Stimulated activated naive CD4-positive, alpha-beta T cell treated with Interleukin-2 at 50 U/mL for 16 hours (primary cell): Measurements from ENCODE around the gene F8A2.
"Not testable (repeated sequence)": the region's sequence is repeated elsewhere in the genome, so short reads cannot be mapped to it uniquely, and the experiment has no call there.

Experiments
- DNase-seq: peaks from one replicate; lab custom pipeline; 2025; lab: John Stamatoyannopoulos, UW

Gene F8A2

DNA sequence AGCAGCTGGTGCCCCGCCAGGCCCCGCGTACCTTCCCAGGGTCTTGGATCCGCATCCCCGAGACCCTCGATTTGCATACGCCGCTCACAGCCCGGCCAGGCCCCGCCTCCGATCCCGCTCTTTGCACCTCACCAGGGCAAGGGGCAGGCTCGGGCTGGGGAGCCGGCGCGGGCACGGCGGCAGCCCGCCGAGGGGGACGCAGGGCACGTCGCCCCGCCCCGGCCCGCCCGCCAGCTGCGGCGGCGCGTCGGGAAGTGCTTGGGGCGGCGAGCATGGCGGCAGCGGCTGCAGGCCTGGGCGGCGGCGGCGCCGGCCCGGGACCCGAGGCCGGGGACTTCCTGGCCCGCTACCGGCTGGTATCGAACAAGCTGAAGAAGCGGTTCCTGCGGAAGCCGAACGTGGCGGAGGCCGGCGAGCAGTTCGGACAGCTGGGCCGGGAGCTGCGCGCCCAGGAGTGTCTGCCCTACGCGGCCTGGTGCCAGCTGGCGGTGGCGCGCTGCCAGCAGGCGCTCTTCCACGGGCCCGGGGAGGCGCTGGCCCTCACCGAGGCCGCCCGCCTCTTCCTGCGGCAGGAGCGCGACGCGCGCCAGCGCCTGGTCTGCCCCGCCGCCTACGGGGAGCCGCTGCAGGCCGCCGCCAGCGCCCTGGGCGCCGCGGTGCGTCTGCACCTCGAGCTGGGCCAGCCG lies at the start of gene F8A2:
F8A2 (plus strand) TSS at position 253 of the 686 bp plus-strand sequence; CDS start at position 273, 20 bp downstream.
- DNase-seq, result not testable (repeated sequence)

DNA sequence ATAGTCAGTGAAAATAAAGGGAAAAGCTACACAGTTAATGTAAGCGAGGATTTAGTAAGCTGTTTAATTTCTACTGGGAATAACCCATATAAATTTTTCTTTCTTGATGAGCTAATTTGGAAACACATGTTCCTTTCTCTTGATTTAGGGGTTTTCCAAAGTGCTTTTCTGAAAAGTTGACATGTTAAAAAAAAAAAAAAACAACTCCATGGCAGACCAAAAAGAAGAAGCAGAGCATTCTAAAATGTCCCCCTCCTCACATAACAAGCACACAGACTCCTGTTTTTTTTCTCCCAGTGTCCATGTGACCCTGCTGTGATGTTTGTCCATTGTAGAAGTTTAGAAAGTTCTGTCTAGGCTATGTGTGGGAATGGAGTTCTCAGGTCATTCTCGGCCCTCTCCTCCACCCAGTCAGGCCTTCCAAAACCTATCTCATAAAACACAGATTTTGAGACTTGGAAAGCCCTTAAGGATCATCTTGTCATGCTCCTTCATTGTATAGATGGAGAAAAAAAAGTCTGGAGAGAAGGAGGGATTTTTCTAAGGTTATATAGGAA lies 48.3 kb upstream of the F8A2 start:
- DNase-seq, result no peak

DNA sequence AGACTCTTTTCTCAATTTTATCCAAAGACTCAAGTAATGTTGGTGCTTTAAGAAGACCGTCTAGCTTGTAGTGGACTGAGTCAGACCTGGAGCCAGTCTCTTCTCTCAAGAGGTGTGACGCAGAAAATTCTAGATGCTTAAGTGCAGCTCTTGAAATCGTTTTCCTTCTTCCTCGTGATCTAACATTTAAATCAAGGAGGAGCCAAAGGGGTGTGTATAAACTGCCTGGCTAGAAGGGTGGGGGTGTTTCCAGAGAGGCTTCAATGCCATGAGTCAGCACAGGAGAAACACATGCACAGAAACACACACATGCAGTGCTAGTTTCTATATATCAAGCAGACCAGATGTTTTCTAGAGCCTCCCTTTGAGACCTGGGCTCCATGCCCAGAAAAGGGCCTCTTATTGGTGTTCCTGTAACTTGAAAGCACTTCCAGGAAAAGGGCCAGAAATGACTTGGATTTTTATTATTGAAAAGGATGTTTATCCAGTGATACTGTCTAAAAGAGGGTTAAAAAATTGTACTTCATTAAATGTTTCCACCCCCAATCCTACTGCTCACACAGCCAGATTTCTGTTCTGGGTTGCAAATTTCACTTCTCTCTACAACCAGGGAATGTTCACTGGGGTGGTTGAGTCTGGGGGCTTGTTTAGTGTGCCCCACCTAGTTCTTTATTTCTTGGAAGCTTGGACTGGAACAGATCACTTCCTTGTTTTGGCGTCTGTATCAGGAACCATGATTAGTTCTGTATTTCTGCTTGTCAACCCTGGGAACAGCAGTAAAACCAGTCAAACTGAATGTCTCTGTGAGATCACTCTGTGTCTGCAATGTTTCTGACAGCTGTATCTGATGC lies 47.2 kb upstream of the F8A2 start, which contains the start of gene CLIC2:
CLIC2 (minus strand) TSS at position 129 of the 851 bp plus-strand sequence. CDS start 187 bp downstream, outside the sequence.
- no peak for DNase-seq

DNA sequence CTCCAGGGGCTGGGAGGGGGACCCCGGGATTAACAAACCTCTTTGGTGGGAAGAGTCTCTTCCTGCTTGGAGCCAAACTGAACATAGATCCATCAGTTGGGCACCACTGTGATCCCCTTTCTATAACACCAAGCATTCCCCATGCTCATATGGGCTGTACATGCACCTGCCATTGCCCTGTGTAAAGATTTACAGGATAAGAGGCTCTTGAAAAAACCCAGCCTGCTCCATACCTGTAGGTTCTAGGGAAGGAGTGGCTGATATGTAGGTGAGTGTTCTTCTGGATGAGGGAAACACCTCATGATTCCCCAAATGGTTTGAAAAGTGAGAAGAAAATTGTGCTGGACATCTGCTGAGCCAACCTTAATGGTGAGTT lies 46.6 kb upstream of the F8A2 start:
- not testable (repeated sequence) for DNase-seq

DNA sequence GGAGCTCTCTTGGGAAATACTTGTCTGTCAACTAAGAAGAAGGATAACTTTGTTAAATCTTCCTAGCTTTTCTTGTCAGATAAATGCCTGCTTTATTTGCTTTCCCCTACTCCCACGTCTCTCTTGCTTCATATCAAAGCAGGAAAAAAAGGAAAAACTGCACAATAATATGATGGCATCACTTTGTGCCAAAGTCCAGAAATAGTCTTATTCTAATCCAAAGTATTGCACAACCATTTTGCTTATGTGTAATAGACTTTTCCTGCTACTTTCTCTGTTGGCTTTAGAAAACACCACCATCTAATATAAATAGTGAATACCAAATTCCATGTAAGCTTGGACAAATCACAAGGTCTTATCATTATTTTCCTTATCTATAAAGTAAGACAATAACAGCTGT lies 36.2 kb upstream of the F8A2 start:
- DNase-seq, result not testable (repeated sequence)

DNA sequence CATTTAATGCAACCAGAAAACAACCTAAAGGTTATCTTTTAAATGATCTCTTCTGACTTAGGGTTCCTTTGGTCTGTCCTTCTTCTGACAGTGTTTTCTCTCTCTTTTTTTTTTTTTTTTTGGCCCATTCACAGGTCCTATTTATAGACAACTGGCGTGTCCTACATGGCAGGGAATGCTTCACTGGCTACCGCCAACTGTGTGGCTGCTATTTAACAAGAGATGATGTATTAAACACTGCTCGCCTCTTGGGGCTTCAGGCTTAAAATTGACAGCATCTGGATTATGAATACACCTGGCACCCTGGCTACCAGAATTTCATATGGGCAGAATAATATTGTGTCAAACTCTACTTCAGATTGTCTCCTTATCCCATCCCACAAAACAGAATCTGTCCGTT lies 32.4 kb upstream of the F8A2 start:
- DNase-seq, result not testable (repeated sequence)

DNA sequence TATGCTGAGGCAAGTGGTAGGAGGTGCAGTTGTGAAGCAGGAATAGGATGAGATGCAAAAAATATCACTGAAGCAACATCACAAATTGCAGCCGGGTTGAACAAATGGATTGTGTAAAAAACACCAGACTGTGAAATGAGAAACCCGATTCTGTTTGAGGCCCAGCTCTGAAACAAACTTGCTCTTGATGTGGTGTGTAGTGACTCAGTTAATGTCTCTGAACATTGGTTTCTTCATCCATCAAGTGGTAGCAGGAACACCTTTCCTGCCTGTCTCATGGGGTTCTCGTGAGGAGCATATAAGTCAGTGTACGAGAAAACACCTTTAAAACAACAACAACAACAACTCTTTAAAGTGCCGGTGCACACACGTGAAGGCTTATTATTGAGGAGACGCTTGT lies 18.2 kb upstream of the F8A2 start:
- not testable (repeated sequence) for DNase-seq

DNA sequence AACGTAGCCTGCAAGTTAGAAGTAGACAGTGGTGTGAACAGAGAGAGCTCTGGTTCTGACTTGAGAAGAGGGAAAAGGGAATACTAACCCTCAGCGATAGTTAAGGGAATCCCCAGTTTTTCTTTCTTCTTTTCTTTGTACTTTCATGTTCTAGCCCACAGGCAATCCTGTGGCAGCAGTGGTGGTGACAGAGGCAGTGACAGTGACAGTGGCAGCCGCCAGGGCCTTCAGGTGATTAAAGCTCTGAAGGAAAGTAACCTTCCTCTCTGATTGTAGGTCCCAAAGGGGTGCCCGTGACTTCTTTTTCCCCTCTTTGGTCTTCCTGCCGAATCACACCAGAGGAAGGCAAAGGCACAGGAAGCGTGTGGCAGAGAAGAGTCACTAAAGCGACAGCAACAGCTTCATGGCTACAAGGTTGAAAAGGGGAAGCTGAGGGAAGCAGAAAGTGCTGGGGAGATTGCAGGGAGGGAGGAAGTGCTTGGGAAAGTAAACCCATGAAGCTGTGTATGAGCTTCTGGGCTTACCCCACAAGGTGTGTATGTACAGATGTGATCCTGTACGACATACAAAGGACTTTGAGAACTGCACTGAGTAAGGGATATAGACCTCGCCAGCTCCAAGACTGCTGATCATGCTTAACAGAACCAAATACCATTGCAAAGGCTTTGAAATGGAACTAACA lies 8.0 kb upstream of the F8A2 start:
- not testable (repeated sequence) for DNase-seq

DNA sequence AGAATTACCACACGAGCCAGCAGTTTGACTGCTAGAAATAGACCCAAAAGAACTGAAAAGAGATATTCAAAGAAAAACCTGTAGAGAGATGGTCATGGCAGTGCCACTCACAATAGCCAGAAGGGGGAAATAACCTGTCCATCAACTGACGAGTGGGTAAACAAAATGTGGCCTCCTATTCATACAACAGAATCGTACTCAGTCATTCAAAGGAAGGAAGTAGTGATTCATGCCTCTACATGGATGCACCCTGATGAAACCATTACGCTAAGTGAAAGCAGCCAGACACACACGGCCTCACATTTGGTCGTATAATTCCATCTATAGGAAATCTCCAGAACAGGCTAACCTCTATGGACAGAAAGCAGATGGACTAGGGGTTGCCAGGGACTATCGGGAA lies 2.1 kb upstream of the F8A2 start:
- not testable (repeated sequence) for DNase-seq

DNA sequence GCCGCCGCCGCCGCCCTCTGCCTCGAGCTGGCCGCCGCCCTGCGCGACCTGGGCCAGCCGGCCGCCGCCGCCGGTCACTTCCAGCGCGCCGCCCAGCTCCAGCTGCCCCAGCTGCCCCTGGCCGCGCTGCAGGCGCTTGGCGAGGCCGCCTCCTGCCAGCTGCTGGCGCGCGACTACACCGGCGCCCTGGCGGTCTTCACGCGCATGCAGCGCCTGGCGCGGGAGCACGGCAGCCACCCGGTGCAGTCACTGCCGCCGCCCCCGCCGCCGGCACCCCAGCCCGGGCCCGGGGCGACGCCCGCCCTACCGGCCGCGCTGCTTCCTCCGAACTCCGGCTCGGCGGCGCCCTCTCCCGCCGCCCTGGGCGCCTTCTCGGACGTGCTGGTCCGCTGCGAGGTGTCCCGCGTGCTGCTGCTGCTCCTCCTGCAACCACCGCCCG lies 653 bp downstream of the F8A2 start:
- DNase-seq, result not testable (repeated sequence)

DNA sequence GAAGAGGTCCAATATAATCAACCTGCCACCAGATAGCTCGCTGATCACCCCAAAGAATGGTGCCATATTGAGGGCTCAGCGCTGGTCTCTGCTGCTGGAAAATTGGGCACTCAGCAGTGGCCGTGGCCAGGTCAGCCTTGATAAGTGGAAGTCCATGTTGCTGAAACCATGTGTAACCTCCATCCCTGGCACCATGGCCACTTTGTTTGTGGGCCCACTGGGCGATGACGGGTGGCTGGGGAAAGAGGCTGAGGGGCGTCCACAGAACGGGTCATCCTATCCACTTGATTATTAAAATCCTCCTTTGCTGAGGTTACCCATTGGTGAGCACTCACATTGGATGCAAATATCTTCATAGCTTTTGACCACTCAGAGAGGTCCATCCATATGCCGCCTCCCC lies 7.7 kb downstream of the F8A2 start:
- DNase-seq, result no peak

DNA sequence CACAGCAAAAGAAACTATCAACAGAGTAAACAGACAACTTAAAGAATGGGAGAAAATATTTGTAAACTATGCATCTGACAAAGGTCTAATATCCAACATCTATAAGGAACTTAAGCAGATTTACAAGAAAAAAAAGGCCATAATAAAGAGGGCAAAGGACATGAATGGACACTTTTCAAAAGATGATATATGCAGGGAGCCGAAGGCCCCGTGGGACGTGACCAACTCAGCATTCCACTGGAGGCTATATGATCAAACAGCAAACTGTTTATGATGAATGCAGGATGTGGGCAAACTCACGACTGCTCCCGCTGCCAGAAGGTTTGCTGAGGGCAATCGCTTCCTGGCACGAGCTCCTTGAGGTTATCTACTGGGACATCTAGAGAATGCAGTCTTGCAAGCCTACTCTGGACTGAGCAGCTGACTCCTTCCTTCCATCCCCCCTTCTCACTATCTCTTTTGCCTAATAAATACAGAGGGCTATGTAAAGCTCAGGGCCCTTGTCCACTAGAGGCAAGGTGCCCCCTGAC lies 12.9 kb downstream of the F8A2 start:
- not testable (repeated sequence) for DNase-seq

DNA sequence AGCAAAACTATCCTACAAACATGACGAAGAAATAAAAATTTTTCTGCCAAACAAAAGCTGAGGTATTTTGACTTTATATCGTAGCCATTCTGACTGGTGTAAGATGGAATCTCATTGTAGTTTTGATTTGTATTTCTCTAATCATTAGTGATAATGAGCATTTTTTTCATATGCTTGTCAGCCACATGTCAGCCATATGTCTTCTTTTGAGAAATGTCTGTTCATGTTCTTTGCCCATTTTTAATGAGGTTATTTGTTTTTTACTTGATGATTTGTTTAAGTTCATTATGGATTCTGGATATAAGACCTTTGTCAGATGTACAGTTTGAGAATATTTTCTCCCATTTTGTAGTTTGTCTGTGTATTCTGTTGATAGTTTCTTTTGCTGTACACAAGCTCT lies 24.5 kb downstream of the F8A2 start:
- no peak for DNase-seq

DNA sequence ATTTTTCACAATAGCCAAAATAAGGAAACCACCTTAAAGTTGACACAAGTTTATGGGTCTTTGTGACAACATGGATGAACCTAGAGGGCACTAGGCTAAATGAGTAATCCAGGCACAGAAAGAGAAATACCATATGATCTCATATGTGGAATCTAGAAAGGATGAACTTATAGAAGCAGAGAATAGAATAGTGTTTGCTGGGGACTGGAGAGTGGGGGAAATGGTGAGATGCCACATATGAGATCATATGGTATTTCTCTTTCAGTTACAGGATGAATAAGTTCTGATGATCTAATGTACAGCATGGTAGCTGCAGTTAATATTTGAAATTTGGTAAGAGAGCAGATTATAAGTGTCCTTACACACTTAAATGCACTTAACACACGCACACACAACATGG lies 35.9 kb downstream of the F8A2 start:
- no peak for DNase-seq
